GM06990 (cell line): ENCODE data around the gene TRAF5.
"Not testable (repeated sequence)": the region's sequence is repeated elsewhere in the genome, so short reads cannot be mapped to it uniquely, and the experiment has no call there.

Experiments
- DNase-seq: peaks from one replicate; pipeline ENCODE4 v3.0.0-alpha.2; 2011; ENCODE audit not compliant: insufficient read length; ENCODE audit errors: extremely low read depth
- H3K27me3 ChIP-seq: replicated peaks from 2 replicates; pipeline ENCODE4 v1.6.0; 2011; ENCODE audit warnings: low read length; ENCODE audit not compliant: control insufficient read depth, insufficient read depth
- H3K36me3 ChIP-seq: 2 replicates; pipeline ENCODE4 v1.5.1; 2011; ENCODE audit warnings: low read length; ENCODE audit not compliant: control insufficient read depth, insufficient read depth
- H3K4me3 ChIP-seq: replicated peaks from 2 replicates; pipeline ENCODE4 v1.5.1; 2011; ENCODE audit warnings: low read depth, mild to moderate bottlenecking, control low read depth, low read length
- TF ChIP-seq, protein P1 (sequence below): IDR thresholded peaks from 2 replicates; pipeline ENCODE4 v1.5.1; 2011; ENCODE audit warnings: low read length, control low read depth, mild to moderate bottlenecking, inconsistent platforms; ENCODE audit not compliant: insufficient read depth, poor library complexity, severe bottlenecking

Gene TRAF5

DNA sequence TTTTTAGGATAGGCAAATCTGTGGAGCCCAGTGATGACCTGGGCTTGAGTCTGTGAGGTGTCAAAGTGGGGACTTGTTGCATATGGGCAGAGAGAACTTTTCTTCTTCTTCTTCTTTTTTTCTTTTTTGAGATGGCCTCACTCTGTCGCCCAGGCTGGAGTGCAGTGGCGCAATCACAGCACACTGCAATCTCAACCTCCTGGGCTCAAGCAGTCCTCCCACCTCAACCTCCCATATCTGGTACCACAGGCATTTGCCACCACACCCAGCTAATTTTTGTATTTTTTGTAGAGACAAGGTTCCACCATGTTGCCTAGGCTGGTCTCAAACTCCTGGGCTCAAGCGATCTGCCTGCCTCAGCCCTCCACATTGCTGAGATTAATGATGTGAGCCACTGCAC is 85.0 kb downstream of the TRAF5 start:
- DNase-seq, result no peak

DNA sequence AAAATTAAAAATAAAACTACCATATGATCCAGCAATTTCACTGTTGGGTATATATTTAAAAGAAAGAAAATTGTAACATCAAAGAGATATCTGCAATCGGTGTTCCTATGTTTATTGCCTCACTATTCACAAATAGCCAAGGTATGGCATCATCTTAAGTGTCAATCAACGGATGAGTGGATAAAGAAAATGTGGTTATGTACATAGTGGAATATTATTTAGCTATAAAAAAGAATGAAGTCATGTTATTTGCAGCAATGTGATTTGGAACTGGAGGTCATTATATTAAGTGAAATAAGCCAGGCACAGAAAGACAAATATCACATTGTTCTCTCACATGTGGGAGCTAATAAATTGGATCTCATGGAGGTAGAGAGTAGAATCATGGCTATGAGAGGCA is 89.1 kb downstream of the TRAF5 start:
- no peak for DNase-seq
- Histone ChIP-seq H3K4me3 (peak overlapping the region; percentile 36; the same call in 1 of the 2 replicates), H3K27me3 (no peaks in the 10 kb centered on the region), H3K36me3 (no peaks in the 10 kb centered on the region)
- TF ChIP-seq, protein P1, sequence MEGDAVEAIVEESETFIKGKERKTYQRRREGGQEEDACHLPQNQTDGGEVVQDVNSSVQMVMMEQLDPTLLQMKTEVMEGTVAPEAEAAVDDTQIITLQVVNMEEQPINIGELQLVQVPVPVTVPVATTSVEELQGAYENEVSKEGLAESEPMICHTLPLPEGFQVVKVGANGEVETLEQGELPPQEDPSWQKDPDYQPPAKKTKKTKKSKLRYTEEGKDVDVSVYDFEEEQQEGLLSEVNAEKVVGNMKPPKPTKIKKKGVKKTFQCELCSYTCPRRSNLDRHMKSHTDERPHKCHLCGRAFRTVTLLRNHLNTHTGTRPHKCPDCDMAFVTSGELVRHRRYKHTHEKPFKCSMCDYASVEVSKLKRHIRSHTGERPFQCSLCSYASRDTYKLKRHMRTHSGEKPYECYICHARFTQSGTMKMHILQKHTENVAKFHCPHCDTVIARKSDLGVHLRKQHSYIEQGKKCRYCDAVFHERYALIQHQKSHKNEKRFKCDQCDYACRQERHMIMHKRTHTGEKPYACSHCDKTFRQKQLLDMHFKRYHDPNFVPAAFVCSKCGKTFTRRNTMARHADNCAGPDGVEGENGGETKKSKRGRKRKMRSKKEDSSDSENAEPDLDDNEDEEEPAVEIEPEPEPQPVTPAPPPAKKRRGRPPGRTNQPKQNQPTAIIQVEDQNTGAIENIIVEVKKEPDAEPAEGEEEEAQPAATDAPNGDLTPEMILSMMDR, result no peak

More for the DNA sequence above, 85.0 kb downstream of the TRAF5 start:
- no peaks in the 10 kb centered on the region for H3K36me3 ChIP-seq
- H3K4me3 ChIP-seq, result no peak overlapping the region
- TF ChIP-seq, protein P1, result no peak
- H3K27me3 ChIP-seq, result no peaks in the 10 kb centered on the region

DNA sequence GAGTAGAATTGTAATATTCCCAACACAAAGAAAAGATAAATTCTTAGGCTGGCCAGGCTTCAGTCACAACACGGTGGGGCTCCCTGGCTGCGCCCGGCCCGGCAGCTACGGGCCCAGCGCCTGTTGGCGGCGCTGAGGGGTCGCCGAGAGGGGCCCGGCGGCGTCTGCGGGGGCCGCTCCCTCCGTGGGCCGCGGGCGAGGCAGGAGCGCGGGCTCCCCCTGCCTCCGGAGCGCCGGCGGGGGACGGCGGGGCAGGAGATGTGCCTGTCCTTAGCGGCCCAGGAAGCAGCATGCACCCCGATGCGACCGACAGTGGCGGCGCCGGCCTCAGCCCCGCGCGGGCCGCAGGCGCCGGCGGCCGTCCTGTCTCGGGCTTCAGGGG is 89.6 kb downstream of the TRAF5 start:
- peak; percentile 72 for DNase-seq
- not testable (repeated sequence) for H3K27me3 ChIP-seq, H3K36me3 ChIP-seq
- peak overlapping the region; percentile 36 for H3K4me3 ChIP-seq

DNA sequence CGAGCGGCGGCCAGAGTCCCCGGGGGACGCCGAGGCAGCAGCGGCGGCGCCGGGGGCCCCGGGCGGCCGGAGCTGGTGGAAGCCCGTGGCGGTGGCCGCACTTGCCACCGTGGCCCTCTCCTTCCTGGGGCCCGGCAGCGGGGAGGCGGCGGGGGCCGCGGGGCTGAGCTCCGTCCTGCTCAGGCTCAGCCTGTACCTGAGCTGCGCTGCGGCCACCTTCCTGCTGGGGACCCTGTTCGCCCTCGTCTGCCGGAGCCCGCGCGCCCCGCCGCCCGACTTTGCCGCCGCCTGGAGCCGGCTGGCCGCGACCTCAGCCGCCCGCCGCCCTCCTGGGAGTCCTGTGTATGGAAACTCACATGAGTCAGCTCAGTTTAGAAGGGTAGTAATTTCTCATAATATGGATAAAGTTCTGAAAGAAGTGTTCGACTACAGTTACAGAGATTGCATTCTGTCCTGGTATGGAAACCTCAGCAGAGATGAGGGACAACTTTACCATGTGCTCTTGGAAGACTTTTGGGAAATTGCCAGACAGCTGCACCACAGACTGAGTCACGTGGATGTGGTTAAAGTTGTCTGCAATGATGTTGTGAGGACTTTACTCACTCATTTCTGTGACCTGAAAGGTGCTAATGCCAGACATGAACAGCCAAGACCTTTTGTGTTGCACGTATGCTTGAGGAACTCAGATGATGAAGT is 90.1 kb downstream of the TRAF5 start:
- H3K36me3 ChIP-seq, H3K27me3 ChIP-seq: not testable (repeated sequence)
- DNase-seq, result peak; percentile 74
- peak overlapping the region; percentile 37 for H3K4me3 ChIP-seq

DNA sequence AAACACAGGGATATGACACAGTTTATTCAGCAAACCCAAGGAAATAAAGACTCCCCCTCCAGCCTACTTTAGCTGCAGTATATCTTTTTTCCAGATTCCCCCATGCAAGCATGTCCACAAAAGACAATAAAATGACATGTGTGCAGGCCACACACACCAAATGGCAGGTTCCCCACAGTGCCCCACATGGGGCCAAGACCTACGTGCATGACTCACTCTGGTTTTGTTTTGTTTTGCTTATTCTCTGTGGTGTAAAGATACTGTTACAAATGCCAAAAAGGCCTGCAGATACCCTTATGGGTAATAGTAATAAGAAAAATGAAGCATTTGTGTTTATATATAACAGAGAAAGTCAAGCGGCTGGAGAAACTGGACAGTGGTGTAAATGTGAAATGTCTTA is 93.8 kb downstream of the TRAF5 start:
- H3K4me3 ChIP-seq, result no peak overlapping the region
- H3K27me3 ChIP-seq, result no peaks in the 10 kb centered on the region
- H3K36me3 ChIP-seq, result no peaks in the 10 kb centered on the region
- TF ChIP-seq, protein P1, result no peak
- DNase-seq, result no peak

DNA sequence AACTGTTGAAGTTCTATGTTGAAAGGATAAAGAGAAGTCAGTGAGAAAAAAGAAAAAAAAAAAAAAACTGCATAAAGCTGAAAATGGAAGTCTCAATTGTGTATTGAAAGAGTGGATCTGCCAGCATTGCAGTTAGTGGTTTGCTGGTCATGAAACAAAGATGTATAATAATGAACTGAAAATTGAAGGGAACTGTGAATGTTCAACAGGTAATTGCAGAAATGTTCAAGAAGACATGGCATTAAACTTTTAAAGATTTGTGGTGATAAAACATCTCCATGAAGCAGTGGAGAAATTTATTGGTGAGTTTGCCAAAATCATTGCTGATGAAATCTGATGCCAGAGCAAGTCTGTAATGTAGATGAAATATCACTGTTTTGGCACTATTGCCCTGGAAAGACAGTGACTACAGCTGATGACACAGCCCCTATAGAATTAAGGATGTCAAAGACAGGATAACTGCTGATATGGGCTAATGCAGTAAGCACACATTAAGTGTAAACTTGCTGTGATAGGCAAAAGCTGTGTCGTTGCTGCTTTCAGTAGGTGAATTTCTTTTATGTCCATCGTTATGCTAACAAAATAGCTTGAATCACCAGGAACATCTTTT is 94.3 kb downstream of the TRAF5 start:
- no peak for DNase-seq
- H3K27me3 ChIP-seq, result no peaks in the 10 kb centered on the region
- no peak overlapping the region for H3K4me3 ChIP-seq
- H3K36me3 ChIP-seq, result no peaks in the 10 kb centered on the region
- TF ChIP-seq, protein P1, result no peak
